LNCaP clone FGC (cell line): ENCODE data around the gene OPRL1.

ENCODE experiments used
- DNase-seq: peaks from one replicate; pipeline ENCODE4 v3.0.0-alpha.2; 2011; ENCODE audit warnings: low read depth
- H3K4me3 ChIP-seq: 2 replicates; pipeline ENCODE4 v1.5.1; 2011; ENCODE audit warnings: mild to moderate bottlenecking, low read depth, low read length, control low read depth
- CTCF ChIP-seq: IDR thresholded peaks from 2 replicates; pipeline ENCODE4 v1.5.1; 2012; ENCODE audit warnings: mild to moderate bottlenecking; ENCODE audit not compliant: control insufficient read depth, insufficient read depth; ENCODE audit errors: extremely low read depth

The OPRL1 gene

GRCh38 chr20:64056889-64057627 lies 22.8 kb upstream of the OPRL1 start:
- no peak for TF ChIP-seq CTCF
- no peak for DNase-seq
- H3K4me3 ChIP-seq = no peak overlapping the region

GRCh38 chr20:64057628-64058498 lies 22.0 kb upstream of the OPRL1 start:
- no peak for DNase-seq

GRCh38 chr20:64058536-64058935 lies 21.3 kb upstream of the OPRL1 start:
- H3K4me3 ChIP-seq = no peak overlapping the region
- no peak for DNase-seq

More at GRCh38 chr20:64057628-64058498, 22.0 kb upstream of the OPRL1 start:
- H3K4me3 ChIP-seq = no peak overlapping the region
- peak; percentile 91 for TF ChIP-seq CTCF

GRCh38 chr20:64062276-64062595 lies 17.6 kb upstream of the OPRL1 start:
- DNase-seq = no peak
- no peak for TF ChIP-seq CTCF
- peak overlapping the region; percentile 90 for H3K4me3 ChIP-seq

More at GRCh38 chr20:64058536-64058935, 21.3 kb upstream of the OPRL1 start:
- no peak for TF ChIP-seq CTCF

- no peak for TF ChIP-seq CTCF
- peak within 1 kb of the TSS; percentile 90 for H3K4me3 ChIP-seq
- peak; percentile 83 for DNase-seq
Measured at GRCh38 chr20:64062596-64063388, 17.1 kb upstream of the OPRL1 start, which contains the start of gene TCEA2. TSS of gene TCEA2 (plus strand) at chr20:64063198. CDS start at chr20:64063313, 115 bp downstream.

GRCh38 chr20:64063389-64064144 lies 16.3 kb upstream of the OPRL1 start:
- peak overlapping the region; percentile 90 for H3K4me3 ChIP-seq
- TF ChIP-seq CTCF = no peak
- no peak for DNase-seq
